NCI-H2196 treated with DMSO at 0.1 percent for 48 hours (cell line): ENCODE data around the gene UTP11.
"Not testable (repeated sequence)": the region's sequence is repeated elsewhere in the genome, so short reads cannot be mapped to it uniquely, and the experiment has no call there.

Experiments
- DNase-seq: peaks from one replicate; lab custom pipeline; 2025; ENCODE audit not compliant: unreplicated experiment; lab: John Stamatoyannopoulos, UW

Gene UTP11

GRCh38 chr1:38027201-38028104 lies 14.9 kb downstream of the UTP11 start:
- no peak for DNase-seq

DNA sequence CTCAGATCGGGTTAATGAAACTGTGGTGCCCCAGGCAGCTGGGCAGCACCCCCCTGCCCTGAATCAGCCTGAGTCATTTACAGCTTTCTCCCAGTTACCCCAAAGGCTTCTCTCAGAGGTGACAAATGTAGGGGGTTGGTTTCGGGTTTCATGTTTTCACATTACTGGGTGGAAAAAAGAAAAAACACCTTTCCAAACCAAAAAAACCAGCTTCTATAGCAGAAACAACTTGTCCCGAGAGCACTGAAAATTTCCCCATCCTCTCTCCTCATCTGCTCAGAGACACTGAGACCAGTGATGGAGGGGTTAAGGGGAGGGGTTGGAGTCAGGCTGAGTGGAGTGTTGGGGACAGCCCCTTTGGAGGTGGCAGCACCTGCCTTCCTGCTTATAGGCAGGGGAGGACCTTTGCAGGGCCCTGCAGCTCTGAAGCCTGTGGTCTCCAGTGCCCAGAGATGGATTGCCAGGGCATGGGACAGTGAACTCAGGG lies 15.6 kb downstream of the UTP11 start:
- DNase-seq, result no peak

DNA sequence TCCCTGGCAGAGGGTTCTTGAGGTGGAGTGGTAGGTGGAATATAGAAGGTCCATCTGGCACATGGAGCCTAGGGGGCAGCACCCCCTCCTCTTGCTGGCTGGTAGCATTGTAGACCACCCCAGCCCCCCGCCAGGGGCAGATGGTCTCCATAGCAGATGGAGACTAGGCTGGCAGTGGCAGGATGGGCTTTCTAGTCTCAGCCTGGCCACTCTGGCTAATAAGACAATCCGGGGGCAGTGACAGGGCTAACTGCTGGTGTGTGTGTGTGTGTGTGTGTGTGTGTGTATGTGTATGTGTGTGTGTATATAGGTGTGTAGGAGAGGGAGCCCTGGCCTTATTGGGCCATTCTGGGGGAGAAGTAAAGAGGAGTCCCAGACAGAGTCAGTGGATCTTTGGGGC lies 16.1 kb downstream of the UTP11 start:
- DNase-seq, result no peak

DNA sequence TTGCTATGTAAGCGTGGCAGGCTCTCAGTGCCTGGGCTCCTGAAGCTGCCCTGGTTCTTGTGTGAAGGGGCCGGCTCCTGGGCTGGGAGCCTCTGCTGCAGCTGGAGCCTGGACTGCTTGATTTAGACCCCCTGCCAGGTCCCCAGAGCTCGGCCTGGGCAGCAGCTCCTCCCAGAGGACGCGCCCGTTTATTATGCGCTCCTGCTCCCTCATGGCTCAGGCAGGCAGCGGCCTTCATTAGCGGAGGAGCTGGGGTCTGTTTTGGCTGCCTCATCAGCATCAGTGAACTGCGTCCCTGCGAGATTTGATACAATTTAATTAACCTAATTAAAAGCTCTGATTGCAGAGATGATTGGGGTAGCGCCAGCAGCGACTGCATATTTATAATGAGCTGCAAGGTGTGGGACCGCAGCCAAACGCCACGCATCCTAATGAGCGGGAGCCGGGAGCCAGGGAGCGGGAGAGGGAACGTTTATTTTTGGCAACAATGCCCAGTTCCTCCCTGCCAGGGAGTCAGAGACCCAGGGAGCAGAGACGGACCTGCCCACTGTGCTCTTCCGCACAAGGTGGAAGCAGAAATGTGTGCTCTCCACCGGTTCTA lies 16.6 kb downstream of the UTP11 start:
- DNase-seq, result no peak

DNA sequence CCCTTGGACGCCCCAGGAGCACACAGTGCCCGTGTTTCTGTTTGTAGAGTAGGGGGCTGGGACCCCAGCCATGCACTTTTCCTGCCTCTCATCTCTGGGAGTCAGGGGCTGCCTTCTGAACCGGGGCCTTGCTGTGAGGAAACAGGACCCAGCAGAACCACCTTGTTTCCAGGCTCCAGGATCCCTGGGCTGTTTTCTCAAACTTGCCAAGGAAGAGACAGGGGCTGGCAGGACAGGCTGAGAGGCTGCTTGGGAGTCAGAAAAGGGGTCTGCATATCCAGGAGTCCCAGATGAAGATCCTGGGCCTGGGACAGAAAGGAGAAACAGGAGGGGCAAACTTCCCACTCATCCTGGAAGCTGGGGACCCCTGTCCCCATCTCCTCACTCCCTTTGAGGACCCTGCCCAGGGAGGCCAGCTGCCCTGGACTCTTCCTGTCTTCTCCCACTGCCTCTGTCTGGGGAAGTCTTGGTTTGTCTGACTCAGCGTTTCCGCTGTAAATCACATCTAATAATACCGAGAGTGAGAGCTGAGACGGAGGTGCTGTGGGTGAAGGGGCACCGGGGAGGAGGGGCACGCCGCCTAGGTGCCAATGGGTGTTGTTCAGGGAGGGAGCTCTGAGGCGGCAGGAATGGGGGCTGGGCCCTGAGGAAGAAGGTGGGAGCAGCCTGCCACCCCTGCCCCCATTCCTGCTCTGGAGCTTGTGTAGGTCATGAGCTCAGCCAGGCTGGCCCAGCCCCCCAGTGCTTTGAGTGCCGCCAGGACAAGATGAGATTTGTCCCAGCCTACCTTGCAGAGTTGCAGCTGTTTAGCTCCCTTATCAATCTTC lies 17.4 kb downstream of the UTP11 start:
- no peak for DNase-seq

GRCh38 chr1:38030596-38031512 lies 18.3 kb downstream of the UTP11 start:
- no peak for DNase-seq

- DNase-seq, result no peak
Measured at GRCh38 chr1:38031513-38031866, 19.0 kb downstream of the UTP11 start.

DNA sequence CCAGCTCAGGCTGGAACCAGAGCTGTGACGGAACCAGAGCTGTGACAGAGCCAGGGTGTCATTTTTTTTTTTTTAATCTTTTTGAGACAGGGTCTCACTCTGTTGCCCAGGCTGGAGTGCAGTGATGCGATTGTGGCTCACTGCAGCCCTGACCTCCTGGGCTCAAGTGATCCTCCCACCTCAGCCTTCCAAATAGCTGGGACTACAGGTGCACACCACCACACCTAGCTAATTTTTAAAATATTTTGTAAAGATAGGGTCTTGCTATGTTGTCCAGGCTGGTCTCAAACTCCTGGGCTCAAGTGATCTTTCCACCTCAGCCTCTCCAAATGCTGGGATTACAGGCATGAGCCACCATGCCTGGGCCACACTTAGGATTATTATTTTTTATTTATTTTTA lies 20.5 kb downstream of the UTP11 start:
- DNase-seq, result not testable (repeated sequence)

GRCh38 chr1:38034871-38035270 lies 22.3 kb downstream of the UTP11 start:
- no peak for DNase-seq

GRCh38 chr1:38037221-38037939 lies 24.8 kb downstream of the UTP11 start:
- no peak for DNase-seq

DNA sequence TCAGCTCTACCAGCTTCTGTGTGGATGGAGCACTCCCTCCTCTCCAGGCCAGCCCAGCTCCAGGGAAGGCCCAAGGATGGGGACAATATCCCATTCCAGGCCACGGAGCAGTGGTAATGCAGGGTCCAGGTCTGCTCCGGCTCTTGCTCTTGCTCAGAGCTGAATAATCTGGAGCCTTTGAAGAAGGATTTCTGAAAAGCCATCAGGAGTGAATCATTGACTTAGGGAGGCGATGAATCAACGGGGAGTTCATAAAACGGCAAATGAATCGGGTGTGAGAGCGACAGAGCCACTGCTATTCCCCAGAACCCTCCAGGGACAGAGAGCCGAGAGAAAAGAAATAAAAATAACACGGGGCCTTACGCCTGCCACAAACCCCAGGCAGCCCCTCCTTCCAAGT lies 26.3 kb downstream of the UTP11 start:
- DNase-seq, result no peak

DNA sequence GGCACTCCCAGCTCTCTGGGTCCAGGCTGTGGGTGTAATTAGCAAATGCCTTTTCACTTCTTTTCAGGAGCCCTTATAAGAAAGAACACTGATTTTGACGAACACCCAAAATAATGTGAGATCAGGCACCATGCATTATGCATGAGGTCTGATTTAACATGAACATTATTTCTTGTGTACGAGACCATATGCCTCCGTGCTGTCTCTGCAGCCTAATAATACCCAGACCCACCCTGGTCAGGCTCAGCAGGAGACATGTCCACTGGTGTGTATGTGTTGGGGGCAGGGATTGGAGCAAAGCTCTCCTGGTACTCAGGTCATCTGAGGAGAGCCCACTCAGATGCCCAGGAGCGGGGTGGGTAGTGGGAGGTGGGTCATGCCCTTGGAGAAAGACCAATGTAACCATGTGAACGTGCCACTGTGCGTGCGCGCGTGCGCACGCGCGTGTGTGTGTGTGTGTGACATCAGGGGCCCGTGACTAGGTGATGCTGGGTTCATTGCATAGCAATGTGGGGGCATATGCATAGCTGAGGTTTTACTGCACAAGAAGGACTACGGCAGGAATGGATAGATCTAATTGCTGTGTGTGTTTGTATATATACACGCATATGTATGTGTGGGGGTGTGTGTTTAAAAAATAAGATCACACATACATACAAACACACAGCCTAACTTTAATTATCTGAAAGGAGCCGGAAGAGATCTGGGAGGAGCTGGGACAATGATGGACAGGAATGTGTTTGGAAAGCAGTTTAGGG lies 27.0 kb downstream of the UTP11 start:
- DNase-seq, result no peak

GRCh38 chr1:38041936-38042834 lies 29.7 kb downstream of the UTP11 start:
- DNase-seq, result no peak

- no peak for DNase-seq
Measured at GRCh38 chr1:38043036-38043747, 30.7 kb downstream of the UTP11 start.

DNA sequence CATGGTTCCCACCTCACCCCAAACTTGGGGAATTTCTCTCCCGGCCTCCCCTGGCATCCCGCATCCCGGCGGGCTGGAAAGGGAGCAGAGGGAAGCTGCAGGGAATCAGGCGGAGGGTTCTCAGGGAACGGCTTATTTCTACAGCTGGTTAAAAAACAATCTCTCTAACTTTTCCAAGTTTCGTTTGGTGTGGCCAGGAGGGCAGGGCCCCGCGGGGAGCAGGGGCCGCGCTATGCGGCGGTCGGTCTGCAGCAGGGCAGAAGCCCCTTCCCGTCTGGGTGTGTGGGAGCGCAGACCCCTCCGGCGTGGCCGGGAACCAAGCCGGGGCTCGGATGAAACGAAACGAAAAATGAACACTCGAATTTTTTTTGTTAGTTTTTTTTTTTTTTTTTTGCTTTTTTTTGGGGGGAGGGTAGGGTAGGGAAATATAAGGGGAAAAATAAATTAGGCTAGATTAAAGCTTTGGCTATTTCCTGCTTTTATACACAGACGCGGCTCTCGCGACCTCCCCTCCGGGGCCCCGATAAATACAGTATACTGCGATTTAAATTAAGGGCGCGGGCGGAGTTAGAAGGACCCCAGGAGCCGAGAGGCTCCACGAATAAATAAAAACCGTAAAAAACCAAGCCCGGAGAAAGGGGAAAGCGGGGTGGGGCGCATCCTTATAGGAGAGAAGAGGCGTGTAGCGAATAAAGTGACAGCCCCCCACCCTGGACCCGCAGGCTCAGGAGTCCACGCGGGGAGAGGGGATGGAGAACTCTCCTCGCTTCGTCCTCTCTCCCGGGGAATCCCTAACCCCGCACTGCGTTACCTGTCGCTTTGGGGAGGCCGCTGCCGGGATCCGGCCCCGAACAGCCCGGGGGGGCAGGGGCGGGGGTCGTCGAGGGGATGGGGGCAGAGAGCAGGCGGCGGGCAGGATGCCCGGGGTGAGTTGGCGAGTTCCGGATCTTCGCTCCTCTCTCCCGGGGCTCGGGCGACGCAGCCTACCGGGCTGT lies 32.0 kb downstream of the UTP11 start:
- DNase-seq, result no peak
